HepG2 (cell line): ENCODE measurements around the gene EPHA3. TPM values are rescaled to one million over a fixed set of nuclear protein-coding genes. Genes with fewer than 3 reads are reported as not detected.

Experiments used
- ATAC-seq: fragments of 200-7000 bp; cut with Tn5 transposase; 3 replicates; pipeline ENCODE4 v1.9.1; 2020; ENCODE audit warnings: mild to moderate bottlenecking, moderate library complexity
- BruUV-seq: library from RNA; stranded (reverse); fragments of 400-500 nt; replicated peaks from 2 replicates; lab custom pipeline; 2021; lab: Mats Ljungman, UMichigan
- CTCF ChIA-PET: fragments of 300-600 bp; formaldehyde crosslinking; extraction: SDS; loops from one replicate; lab custom pipeline; 2021; ENCODE audit warnings: low total read pairs, inconsistent platforms, low intra/inter-chr PET ratio; lab: Yijun Ruan, JAX
- POLR2A ChIA-PET: fragments of 350-600 bp; sonication (Branson Sonifier 250); formaldehyde crosslinking; loops from one replicate; lab custom pipeline; 2020; ENCODE audit warnings: antibody characterized with exemption, inconsistent platforms; lab: Yijun Ruan, JAX
- DNase-seq: peaks from one replicate; pipeline ENCODE4 v3.0.0-alpha.2; 2015; ENCODE audit warnings: low spot score
- FAIRE-seq: peaks from 3 replicates; lab custom pipeline; 2011; peaks lifted over from hg19 to GRCh38; lab: Jason Lieb, UNC
- H2AFZ ChIP-seq: one replicate; pipeline ENCODE4 v1.6.1; 2011; ENCODE audit warnings: low read length, inconsistent platforms
- H3K27ac ChIP-seq: fragments of 300-600 bp; 3 replicates; pipeline ENCODE4 v1.8.0; 2011; ENCODE audit warnings: mixed run types, mild to moderate bottlenecking, mixed read lengths, low read length, inconsistent platforms; ENCODE audit not compliant: insufficient read depth; ENCODE audit errors: extremely low read length
- H3K27me3 ChIP-seq, 2 experiments: fragments of 200-600 bp in 1 of 2; 2 replicates in 1 of 2; 3 replicates in 1 of 2; pipeline versions ENCODE4 v1.6.0 to v1.8.0; 2011; ENCODE audit warnings: low read length in 2 of 2, mild to moderate bottlenecking in 2 of 2, moderate library complexity in 2 of 2, inconsistent platforms in 1 of 2; ENCODE audit not compliant: insufficient read depth in 2 of 2, control insufficient read depth in 1 of 2
- H3K36me3 ChIP-seq, 2 experiments: fragments of 200-600 bp in 1 of 2; replicated peaks in 1 of 2; 2 replicates in 1 of 2; 3 replicates in 1 of 2; pipeline versions ENCODE4 v1.5.1 to v1.8.0; 2011; ENCODE audit warnings: low read length in 2 of 2, inconsistent platforms in 1 of 2; ENCODE audit not compliant: insufficient read depth in 2 of 2, control insufficient read depth in 1 of 2
- H3K4me1 ChIP-seq: 2 replicates; pipeline ENCODE4 v1.5.1; 2012; ENCODE audit warnings: low read length, inconsistent platforms; ENCODE audit not compliant: insufficient read depth
- H3K4me2 ChIP-seq: 2 replicates; pipeline ENCODE4 v1.6.0; 2011; ENCODE audit warnings: low read depth, low read length, inconsistent platforms
- H3K4me3 ChIP-seq, 3 experiments: fragments of 200-600 bp in 1 of 3; sonication (generic), shearing (Covaris generic) in 1 of 3; replicated peaks in 1 of 3; 2 replicates each; pipeline ENCODE4 v1.5.1; 2011 to 2016; ENCODE audit warnings: low read length in 3 of 3, inconsistent platforms in 2 of 3, low read depth in 2 of 3, mild to moderate bottlenecking in 2 of 3, control low read depth in 1 of 3, mixed read lengths in 1 of 3; ENCODE audit not compliant: insufficient read depth in 1 of 3
- H3K79me2 ChIP-seq: one replicate; pipeline ENCODE4 v1.6.1; 2011; ENCODE audit warnings: low read length, inconsistent platforms; ENCODE audit not compliant: insufficient read depth
- H3K9ac ChIP-seq: 2 replicates; pipeline ENCODE4 v1.6.0; 2011; ENCODE audit warnings: mild to moderate bottlenecking, low read depth, low read length, inconsistent platforms; ENCODE audit not compliant: insufficient read depth
- H3K9me3 ChIP-seq: 2 replicates; pipeline ENCODE4 v1.5.1; 2012; ENCODE audit warnings: mild to moderate bottlenecking, low read length
- H4K20me1 ChIP-seq: 2 replicates; pipeline ENCODE4 v1.6.0; 2011; ENCODE audit warnings: inconsistent platforms, mild to moderate bottlenecking, low read length, moderate library complexity; ENCODE audit not compliant: insufficient read depth
- BATF2 ChIP-seq: sonication (generic); formaldehyde crosslinking; IDR thresholded peaks from 2 replicates; pipeline ENCODE4 v1.8.0; 2022; ENCODE audit warnings: mild to moderate bottlenecking, missing genetic modification reagents, moderate library complexity
- CC2D1A ChIP-seq: sonication (generic); formaldehyde crosslinking; IDR thresholded peaks from 2 replicates; pipeline ENCODE4 v1.8.1; 2023; ENCODE audit warnings: mild to moderate bottlenecking, missing genetic modification reagents
- RAD51 ChIP-seq: fragments of 450-650 bp; IDR thresholded peaks from 2 replicates; pipeline ENCODE4 v1.6.1; 2016; ENCODE audit warnings: borderline replicate concordance
- TOPORS ChIP-seq: sonication (generic); formaldehyde crosslinking; IDR thresholded peaks from 2 replicates; pipeline ENCODE4 v1.8.0; 2023; ENCODE audit warnings: mild to moderate bottlenecking, missing genetic modification reagents
- ZBTB4 ChIP-seq: sonication (generic); formaldehyde crosslinking; IDR thresholded peaks from 2 replicates; pipeline ENCODE4 v1.4.0; 2020; ENCODE audit warnings: missing genetic modification reagents, mild to moderate bottlenecking, borderline replicate concordance
- ZNF121 ChIP-seq: sonication (generic); formaldehyde crosslinking; IDR thresholded peaks from 2 replicates; pipeline ENCODE4 v1.5.0; 2020; ENCODE audit warnings: mild to moderate bottlenecking, missing genetic modification reagents
- ZNF136 ChIP-seq: sonication (generic); formaldehyde crosslinking; IDR thresholded peaks from 2 replicates; pipeline ENCODE4 v1.8.1; 2022; ENCODE audit warnings: low read depth, mild to moderate bottlenecking, moderate library complexity, missing genetic modification reagents
- ZNF432 ChIP-seq: sonication (generic); formaldehyde crosslinking; IDR thresholded peaks from 2 replicates; pipeline ENCODE4 v1.5.0; 2020; ENCODE audit warnings: missing genetic modification reagents, mild to moderate bottlenecking, borderline replicate concordance
- in situ Hi-C: cut with HindIII; loops from 2 replicates; pipeline ENCODE4 v1.10.0; 2017; ENCODE audit warnings: low pct_unique_long_range_greater_than_20kb; ENCODE audit not compliant: extremely low pct_ligation_motif_present
- intact Hi-C: fragments of 100-400 bp; cut with micrococcal nuclease; formaldehyde crosslinking; loops from one replicate; pipeline ENCODE4 v1.10.0; 2022; ENCODE audit not compliant: unreplicated experiment
- polyA plus RNA-seq, 8 experiments: library from polyadenylated mRNA; depleted of rRNA in 3 of 8; stranded (reverse) in 7 of 8; unstranded in 1 of 8; fragments of >200 nt; fragmentation: Illumina TruSeq in 4 of 8; extraction: Trizol in 4 of 8; gene quantifications; 2 replicates each; pipeline versions ENCODE4 v1.2.1 to v1.2.3, GENCODE V29; 2011 to 2016; ENCODE audit warnings: low read depth in 4 of 8, missing spikeins in 1 of 8, mixed read lengths in 1 of 8; ENCODE audit not compliant: insufficient read depth in 1 of 8
- total RNA-seq, 5 experiments: library from RNA; depleted of rRNA; stranded (reverse); fragments of >200 nt; fragmentation: Illumina TruSeq; extraction: Trizol; gene quantifications; 2 replicates each; pipeline ENCODE4 v1.2.3, GENCODE V29; 2016; ENCODE audit warnings: low read depth in 1 of 5
- TF ChIP-seq, protein P1 (sequence below), 2 experiments: sonication (generic) in 1 of 2; formaldehyde crosslinking in 1 of 2; IDR thresholded peaks; 2 replicates each; pipeline versions ENCODE4 v1.4.0 to v1.6.1; 2016 to 2020; ENCODE audit warnings: borderline replicate concordance in 1 of 2, low read depth in 1 of 2, mild to moderate bottlenecking in 1 of 2, missing genetic modification reagents in 1 of 2
- TF ChIP-seq, protein P2 (sequence below): sonication (generic); formaldehyde crosslinking; IDR thresholded peaks from 2 replicates; pipeline ENCODE4 v1.4.0; 2020; ENCODE audit warnings: missing genetic modification reagents; ENCODE audit errors: not compliant biosample characterization

The EPHA3 gene
- total and polyA plus RNA-seq, 2 of the 13 experiments (the other 11 are each of a cell fraction or from before 2014, with no cell fraction given): 0.01 TPM; not detected in 1

GRCh38 chr3:89344076-89344475 lies 236.7 kb downstream of the EPHA3 start:
- Histone ChIP-seq H3K27ac (no peak overlapping the region), H3K27me3 (no peaks in the 10 kb centered on the region), H3K4me1 (no peaks in the 10 kb centered on the region), H2AFZ (no peak overlapping the region), H3K79me2 (no peaks in the 10 kb centered on the region), H3K4me3 (no peak overlapping the region), H3K4me2 (no peak overlapping the region), H3K9ac (no peak overlapping the region), H3K36me3 (no peaks in the 10 kb centered on the region), H3K9me3 (no peaks in the 10 kb centered on the region), H4K20me1 (no peaks in the 10 kb centered on the region)
- in situ Hi-C loops (no loop called here), intact Hi-C loops (no loop called here)
- CTCF ChIA-PET: no interaction called here
- DNase-seq (no peak), FAIRE-seq (no peak), ATAC-seq (no peak)
- POLR2A ChIA-PET: no interaction called here
- TF ChIP-seq ZNF136 (CRISPR knock-in tag) (no peak), ZNF121 (no peak), ZNF432 (no peak), CC2D1A (CRISPR knock-in tag) (no peak), RAD51 (no peak), TOPORS (CRISPR knock-in tag) (no peak), ZBTB4 (CRISPR knock-in tag) (no peak), BATF2 (no peak)
- TF ChIP-seq, protein P1, sequence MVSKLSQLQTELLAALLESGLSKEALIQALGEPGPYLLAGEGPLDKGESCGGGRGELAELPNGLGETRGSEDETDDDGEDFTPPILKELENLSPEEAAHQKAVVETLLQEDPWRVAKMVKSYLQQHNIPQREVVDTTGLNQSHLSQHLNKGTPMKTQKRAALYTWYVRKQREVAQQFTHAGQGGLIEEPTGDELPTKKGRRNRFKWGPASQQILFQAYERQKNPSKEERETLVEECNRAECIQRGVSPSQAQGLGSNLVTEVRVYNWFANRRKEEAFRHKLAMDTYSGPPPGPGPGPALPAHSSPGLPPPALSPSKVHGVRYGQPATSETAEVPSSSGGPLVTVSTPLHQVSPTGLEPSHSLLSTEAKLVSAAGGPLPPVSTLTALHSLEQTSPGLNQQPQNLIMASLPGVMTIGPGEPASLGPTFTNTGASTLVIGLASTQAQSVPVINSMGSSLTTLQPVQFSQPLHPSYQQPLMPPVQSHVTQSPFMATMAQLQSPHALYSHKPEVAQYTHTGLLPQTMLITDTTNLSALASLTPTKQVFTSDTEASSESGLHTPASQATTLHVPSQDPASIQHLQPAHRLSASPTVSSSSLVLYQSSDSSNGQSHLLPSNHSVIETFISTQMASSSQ (IDR thresholded peaks at IDR 0.05; ENCODE audit: low read depth): no peak
- TF ChIP-seq, protein P1 (CRISPR knock-in tag; IDR thresholded peaks at IDR 0.05; ENCODE audit: borderline replicate concordance): no peak
- TF ChIP-seq, protein P2, sequence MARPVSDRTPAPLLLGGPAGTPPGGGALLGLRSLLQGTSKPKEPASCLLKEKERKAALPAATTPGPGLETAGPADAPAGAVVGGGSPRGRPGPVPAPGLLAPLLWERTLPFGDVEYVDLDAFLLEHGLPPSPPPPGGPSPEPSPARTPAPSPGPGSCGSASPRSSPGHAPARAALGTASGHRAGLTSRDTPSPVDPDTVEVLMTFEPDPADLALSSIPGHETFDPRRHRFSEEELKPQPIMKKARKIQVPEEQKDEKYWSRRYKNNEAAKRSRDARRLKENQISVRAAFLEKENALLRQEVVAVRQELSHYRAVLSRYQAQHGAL (CRISPR knock-in tag): no peak
- BruUV-seq: no TSS peak
